Dermis microvascular lymphatic vessel endothelial cell (primary cell): ENCODE data around the gene SPDYE4. TPM values are rescaled to one million over a fixed set of nuclear protein-coding genes. Genes with fewer than 3 reads are reported as not detected.
"Not testable (repeated sequence)": the region's sequence is repeated elsewhere in the genome, so short reads cannot be mapped to it uniquely, and the experiment has no call there.

Source experiments
- DNase-seq, 2 donors: peaks; one replicate each; pipeline versions ENCODE4 v3.0.0 to v3.0.0-alpha.2; 2010; ENCODE audit warnings: low read depth in 2 of 2
- total RNA-seq: library from RNA; depleted of rRNA; stranded (reverse); fragments of >200 nt; gene quantifications from 2 replicates; pipeline ENCODE4 v1.2.1, GENCODE V29; 2014

Gene SPDYE4, protein sequence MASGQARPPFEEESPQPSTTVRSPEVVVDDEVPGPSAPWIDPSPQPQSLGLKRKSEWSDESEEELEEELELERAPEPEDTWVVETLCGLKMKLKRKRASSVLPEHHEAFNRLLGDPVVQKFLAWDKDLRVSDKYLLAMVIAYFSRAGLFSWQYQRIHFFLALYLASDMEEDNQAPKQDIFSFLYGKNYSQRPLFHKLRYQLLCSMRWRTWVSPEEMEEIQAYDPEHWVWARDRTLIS
- total RNA-seq, result not detected in 2 replicates

DNA sequence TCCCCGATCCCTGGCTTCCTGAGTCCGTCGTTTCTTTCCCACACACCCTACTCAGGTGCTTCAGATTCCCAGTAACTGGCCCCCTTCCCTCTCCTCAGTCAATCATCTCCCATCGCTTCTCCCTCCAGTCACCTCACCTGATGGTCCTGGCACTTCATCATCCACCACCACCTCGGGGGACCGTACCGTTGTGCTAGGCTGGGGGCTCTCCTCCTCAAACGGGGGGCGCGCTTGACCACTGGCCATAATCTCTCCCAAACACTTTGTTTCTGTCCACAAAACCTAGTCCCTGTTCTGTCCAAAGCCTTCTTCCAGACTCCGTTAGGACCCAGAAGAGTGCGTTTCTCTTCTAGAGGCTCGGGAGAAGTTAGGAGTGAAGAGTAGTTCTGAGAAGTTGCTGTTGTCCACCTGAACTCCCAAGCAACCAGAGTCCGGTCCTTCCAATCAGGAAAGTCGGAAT, at the start of gene SPDYE4:
Gene SPDYE4 (minus strand): TSS at position 410 of the 460 bp plus-strand sequence. CDS start 164 bp downstream, at position 246.
- DNase-seq, result no peak

DNA sequence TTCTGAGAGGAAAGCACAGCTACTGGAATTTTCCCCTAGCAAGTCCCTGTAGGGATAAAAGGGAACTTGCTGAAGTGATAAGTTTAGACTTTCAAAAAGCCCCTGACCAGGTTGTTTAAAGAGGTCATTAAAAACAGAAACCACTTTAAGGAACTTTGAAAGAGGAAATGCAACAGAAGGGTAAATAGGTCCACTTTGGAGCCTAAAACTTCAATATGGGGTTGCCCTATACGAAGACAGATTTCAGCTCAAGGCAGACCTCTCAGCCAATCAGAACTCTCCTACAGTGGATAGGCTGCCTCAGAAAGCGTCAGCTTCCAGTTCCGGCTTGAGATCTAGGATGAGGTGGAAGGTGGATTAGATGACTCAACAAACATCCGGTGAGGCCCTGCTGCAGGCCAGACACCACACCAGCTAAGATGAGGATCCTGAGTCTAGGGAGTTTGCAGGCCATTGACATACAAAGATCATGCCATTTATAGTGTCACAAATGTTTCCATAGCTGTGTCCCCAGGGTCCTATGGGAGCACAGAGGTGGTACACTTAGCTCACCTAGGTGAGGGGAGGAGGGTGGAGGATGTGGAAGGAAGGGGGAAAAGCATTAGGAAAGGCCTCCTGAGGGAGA, 48.7 kb upstream of the SPDYE4 start:
- no peak for DNase-seq

DNA sequence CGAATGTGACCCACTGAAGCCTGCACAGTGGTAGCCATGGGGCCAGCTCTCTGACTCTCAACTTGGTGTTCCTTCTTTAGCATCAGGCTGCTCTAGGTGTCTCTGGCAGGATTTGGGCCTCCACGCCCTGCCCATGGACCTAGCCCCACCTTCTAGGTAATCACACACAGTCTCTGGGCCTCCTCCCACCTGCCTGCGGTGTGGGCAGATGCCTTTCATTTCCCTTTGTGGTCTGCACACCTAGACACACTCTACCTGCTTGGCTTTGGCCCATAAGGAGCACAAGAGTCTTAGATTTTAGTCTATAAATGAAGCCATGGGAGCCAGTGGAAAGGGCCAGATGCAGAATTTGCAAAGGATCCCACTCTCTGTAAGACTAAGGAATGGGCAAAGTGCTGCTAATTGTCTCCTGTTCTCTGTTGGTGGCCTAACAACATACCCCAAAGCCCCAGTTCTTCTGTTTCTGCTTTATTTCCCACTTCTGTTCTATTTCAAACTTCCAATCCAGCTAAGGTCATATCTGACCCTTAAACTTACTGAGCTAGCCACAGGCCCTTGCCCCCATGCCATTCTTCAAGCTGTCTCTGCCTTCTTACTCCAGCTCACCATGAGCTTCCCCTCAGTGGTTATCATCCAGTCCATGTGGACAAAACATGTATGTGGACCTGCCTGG, 48.0 kb upstream of the SPDYE4 start:
- no peak for DNase-seq

DNA sequence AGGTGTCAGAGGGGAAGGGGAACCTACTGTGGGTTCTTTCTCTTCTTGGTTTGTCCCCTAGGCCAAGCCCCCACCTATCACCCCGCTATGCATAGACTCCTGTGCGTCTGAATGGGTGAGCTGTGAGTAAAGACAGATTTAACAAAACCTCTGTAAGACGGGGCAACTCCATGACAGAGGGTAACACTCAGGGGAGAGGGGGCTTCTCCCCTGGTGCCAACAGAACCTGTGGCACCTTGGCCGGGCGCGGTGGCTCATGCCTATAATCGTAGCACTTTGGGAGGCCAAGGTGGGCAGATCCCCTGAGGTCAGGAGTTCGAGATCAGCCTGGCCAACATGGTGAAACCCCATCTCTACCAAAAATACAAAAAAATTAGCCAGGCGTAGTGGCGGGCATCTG, 47.0 kb upstream of the SPDYE4 start:
- DNase-seq, result not testable (repeated sequence)

DNA sequence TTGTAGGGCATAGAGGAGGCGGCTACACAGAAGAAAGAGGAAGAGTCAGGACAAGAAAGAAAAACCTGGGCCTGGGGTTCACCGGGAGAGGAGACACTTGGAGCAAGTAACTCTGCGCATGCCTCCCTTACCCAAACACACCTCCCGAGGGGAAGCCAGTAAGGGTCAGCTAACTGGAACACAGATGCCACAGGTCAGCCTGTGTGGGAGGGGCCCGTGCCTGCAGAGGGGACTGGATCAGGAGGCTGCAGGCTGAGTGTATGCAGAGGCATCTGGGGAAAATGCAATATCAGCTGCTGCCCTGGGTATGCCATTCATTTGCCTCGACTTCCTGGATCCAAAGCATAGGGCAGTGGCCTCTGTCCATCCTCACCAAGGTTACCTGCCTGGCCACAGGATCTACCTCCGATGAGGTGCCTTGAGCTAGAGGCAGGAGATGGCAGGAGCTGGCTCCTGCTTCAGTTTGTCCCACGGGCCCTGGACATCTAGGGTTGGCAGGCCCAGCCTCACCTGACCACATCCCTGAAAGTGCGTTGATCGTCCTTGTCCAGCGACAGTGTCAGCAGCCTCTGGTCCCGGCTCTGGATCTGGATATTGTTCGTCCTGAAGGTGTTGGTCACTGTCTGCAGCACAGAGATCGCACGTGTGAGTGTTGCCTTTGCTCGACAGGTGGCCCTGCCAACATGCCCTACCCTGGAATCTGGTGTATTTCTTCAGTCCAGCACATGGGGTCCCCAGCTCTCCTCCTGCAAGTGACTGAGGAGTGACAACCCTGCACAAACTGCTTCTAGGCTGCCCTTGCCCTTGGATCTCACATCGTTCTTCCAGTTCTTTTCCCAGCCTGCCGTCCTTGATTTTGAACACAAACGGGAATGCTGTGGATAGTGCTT, 45.4 kb upstream of the SPDYE4 start:
- DNase-seq, result no peak

DNA sequence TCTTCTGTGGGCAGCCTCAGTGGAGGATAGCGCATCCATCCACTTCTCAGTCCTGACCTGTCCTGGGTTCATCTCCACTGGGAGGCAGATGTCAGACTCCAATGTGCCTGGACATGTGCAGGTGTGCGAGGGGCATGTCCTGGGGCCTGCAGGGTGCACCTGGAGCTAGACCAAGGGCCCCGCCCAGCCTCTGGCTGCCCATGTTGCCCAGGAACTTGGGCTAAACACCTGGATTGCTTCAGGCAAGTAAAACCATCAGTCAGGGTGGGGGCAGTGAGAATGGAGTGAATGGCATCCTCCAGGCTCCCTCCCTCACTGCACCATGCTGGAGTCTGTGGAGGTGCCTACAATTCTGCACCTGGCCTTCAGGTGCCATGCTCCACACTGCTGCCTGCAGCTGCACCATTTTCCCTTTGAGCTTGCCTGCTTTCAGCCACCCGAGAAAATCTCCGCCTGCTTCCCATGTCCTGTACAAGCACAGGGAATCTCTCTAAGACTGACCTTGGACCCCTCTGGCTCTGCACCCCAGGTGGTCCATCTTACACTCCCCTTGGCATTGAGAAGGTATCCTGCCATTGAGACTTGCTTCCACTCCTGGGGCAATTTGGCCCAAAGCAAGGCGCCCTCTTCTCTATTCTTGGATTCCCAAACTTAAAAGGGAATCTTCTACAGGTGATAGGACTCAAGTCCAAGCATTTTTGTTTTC, 42.9 kb upstream of the SPDYE4 start:
- DNase-seq, result no peak

DNA sequence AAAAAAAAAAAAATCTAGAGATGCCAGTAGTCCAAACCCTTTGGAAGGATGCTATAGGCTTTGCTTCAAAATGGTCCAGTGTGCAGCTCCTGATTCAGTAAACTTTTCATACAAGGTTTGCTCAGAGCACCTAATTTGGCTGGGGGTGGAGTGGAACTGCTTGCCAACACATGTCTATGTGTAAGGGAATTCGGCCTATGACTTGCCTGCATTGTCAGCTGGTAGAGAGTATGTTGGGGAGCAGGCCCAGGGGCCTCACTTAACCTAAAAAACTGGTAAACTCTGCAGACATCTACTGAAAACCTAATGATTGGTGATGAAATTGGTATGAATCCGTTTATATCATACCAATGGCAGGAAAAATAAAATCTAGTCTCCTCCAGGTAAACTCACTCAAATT, 42.3 kb upstream of the SPDYE4 start:
- no peak for DNase-seq

DNA sequence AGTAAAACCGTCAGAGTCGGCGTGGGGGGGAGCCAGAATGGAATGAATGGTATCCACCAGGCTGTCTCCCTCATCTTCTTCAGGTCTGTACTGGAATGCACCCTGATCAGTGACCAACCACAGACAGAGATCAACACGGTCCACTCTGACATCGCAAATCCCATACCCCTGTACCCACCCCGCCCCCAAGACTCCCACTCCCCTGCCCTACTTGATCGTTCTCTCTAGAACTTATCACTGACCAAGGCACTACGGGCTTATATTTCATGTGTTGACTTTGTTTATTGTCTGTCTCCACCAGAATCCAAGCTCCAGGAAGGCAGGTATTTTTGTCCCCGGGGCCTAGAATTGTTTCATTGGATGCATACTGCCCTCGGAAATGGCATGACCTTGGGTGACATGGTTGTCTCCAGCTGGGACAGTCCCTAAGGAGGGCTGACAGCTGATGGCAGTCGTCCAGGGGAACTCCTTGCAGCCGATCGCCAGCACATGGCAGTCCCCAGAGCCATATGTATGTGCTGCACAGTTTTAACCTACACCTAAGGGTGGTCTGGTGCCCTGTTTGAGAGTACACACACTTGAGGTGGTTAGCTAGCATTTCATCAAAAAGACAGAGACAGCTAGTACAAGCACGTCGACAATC, 41.3 kb upstream of the SPDYE4 start:
- DNase-seq, result no peak

DNA sequence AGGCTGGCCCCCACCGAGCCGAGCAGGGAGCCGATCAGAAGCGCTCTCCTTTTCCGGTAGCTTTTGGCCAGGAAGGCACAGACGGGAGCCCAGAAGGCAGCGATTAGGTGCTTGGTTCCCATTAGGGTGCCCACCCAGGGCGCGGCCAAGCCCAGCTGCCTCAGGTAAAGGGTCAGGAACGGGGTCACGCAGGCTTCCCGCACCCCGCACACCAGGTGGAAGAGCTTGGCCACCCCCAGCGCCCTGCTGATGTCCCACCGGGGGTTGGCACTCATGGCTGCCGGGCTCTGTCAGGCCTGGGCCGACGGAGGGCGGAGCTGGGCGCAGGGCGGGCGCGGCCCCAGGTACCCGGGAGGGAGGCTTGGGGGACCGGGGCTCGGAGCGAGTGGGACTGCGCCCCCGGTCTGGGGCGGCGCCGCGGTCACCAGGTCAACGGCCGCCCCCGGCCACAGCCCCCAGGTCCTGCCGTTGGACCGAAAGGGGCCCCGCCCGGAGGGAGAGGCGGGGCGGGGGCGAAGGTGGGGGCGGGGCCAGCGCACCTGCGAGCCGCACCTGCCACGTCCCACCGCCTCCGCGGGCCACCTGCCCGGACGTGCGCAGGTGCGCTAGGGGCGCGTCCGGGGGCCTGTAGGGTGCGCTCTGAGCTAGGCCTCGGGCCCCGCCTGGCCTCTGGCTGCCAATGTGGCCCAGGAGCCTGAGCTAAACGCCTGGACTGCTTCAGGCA, 40.7 kb upstream of the SPDYE4 start, which contains the start of gene MFSD6L:
Gene MFSD6L (minus strand): TSS at position 520 of the 724 bp plus-strand sequence. CDS start 245 bp downstream, at position 275.
- DNase-seq, result no peak

DNA sequence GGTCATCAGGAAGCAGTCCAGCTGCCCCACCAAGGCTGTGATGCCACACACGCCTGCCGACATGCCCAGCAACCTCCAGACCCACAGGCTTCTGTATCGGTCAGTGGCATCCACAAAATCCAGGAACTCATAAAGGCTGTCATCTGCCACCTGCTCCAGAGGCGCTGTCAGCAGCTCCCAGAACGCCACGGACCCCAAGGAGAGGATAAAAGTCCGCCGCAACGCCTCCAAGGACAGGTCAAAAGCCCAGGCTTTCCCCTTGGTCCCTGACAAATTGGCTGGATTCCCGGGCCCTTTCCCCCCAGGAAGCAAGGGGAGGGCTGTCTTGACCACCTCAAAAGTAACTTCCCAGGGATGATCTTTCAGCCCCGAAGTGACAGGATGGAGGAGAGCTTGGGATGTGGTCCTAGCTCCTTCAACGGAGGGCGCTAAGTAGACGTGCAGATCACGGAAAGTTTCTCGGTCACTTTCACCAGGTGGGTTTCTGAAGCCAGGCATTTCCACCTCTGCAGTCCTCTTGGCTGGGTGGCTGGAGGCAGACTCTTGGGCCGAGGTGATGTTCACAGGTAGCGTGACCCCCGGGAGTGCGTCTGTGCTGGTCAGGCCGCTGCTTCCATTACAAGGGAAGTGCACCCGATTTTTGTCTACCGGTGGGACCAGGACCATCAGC, 40.0 kb upstream of the SPDYE4 start:
- no peak for DNase-seq

DNA sequence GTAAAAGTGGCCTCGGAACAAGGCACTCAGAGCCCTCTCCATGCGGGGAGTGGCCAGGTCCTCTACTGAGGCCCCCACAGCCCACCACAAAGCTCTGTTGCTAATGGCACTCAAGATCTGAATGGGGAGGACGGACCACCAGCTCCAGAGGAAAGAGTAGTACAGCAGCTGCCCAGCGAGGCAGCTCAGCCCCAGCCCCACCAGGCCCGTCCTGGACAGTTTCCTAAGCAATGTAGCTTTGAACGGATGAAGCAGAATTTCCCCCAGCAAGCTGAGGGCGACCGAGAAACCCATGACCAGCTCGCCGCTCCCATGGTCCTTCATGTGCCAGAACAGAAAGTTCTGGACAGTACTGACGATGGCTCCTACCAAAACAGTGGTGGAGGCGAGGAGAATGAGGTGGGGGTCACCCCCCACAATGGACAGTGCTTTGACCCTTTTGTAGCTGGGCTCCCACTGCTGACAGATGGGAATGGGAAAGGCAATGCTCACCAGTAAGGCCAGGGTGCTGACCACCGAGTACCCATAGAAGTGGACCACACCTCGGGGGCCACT, 39.4 kb upstream of the SPDYE4 start:
- DNase-seq, result no peak

DNA sequence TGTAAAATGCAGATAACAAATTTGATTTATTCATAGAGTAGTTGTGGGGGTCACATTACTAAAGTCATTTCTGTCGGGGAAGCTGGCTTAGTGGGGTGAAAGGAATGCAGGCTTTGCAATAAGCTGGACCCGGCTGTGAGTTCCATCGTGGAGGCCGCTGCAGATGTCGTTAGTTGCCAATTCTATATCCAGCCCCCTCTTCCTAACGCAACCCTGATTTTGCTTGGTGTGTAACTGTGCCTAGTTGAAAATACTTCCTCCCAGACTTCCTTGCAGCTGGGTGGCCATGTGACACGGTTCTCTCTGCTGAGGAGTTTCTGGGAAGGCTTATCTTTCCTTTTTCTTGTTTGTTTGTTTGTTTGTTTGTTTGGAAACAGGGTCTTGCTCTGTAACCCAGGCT, 36.3 kb upstream of the SPDYE4 start:
- no peak for DNase-seq

DNA sequence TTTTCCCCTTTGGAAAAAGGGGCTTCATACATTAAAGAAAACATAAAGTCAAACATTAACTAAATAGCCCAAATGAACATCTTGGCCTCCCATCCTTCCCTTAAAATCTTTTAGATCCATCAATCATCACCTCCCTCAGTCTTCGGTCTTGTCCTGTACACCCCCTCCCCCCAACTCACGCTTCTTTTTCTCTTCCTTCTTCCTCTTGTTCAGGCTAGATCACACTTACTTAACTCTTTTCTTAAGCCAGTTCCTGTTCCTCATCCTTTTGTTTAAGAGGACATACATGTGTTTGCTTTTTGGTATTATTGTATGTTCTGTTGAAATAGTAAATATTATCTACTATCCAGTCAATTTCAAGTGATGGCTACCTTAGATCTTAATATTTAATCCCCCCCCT, 35.3 kb upstream of the SPDYE4 start:
- no peak for DNase-seq

DNA sequence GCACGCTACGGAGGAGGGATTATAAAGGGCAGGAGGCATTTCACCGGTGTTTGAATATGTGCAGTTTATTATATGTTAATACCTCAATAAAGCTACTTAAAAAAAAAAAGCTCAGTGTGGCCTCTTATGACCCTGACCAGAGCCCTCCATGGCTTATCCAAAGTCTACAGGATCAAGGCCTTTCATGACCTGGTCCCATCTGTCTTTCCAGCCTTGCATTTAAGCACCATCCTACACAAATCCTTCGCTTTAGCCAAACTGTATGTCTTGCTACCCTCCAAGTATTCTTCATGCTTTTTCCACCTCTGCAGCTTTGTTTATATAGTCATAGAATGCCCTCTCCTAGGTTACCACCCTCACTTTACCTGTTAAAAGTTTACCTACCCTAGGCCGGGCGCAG, 34.3 kb upstream of the SPDYE4 start:
- no peak for DNase-seq

DNA sequence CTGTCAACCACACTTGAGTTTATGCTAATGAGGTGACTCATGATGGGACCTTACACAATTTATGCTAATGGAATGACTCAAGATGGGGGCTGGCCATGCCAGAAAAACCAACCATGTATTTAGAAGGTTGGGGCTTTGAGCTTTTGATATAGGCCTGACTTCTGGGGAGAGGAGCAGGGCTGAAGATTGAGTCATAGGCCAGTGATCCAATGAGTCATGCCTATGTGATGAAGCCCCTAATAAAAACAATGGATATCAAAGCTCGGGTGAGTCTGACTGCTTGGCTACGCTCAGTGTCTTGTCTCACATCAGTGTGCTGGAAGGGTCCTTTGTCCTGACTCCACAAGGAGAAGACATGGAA, 33.5 kb upstream of the SPDYE4 start:
- DNase-seq, result peak in 1 of 2 donors; percentile 5

DNA sequence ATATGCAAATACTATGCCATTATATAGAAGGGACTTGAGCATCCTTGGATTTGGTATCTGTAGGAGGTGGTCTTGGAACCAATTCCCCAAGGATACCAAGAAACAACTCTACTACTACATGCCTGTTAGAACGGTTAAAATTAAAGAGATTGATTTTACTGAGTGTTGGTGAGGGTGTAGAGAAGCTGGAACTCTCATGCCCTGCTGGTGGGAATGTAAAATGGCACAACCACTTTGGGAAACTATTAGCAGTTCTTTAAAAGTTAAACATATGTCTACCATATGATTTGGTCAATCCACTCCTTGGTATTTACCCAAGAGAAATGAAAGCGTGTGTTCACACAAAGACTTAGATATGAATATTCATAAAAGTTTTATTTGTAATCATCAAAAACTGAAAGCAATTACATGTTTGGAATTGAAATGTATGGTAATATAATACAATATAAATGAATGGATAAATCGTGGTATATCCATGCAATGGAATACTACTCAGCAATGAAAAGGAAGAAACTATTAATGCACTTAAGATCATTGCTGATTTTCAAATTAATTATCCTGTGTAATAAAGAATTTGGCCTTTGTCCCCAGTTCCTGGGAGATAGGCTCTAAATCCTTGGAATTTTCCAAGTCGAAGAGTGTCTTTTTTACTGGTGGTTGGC, 33.0 kb upstream of the SPDYE4 start:
- no peak for DNase-seq

DNA sequence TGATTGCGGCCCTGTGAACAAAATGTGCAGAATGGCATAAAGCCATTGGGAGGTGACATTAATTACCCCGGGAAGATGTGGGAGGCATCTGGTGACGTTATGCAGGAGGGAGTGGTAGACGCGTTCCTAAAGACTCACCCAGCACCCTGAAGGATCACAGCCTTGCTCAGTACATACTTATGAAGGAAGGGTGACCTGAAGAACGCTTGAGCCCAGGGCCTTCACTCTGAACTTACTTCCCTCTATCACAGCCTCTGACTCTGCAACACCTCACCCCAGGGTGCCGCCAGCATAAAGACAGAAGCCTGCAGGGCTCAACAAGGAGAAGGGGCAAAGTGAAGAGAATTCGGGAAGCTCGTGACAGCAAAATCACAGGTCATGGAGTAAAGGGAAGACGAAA, 31.4 kb upstream of the SPDYE4 start:
- DNase-seq, result no peak

DNA sequence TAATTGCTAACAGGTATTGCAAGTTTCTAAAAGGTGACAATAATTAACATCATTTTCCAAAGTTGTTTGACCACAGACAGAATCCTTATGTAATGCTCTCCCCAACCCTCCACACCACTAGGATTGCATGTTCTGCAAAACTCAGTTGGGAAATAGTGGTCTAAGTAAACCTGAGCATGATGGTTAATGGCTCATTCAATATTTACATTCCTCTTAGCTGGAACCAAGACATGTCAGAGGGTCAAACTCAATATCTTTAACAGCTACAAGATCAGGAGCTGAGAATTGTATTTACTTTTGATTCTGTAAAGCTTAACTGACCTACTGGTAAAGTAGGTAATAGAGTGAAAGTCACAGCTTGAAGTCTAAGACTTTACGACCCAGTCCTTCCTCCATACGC, 30.7 kb upstream of the SPDYE4 start:
- DNase-seq, result no peak
